HepG2 (cell line): ENCODE measurements around the gene CRIM1. TPM values are rescaled to one million over a fixed set of nuclear protein-coding genes. Genes with fewer than 3 reads are reported as not detected.

Source experiments
- ATAC-seq: fragments of 200-7000 bp; cut with Tn5 transposase; 3 replicates; pipeline ENCODE4 v1.9.1; 2020; ENCODE audit warnings: mild to moderate bottlenecking, moderate library complexity
- BruUV-seq: library from RNA; stranded (reverse); fragments of 400-500 nt; replicated peaks from 2 replicates; lab custom pipeline; 2021; lab: Mats Ljungman, UMichigan
- CTCF ChIA-PET: fragments of 300-600 bp; formaldehyde crosslinking; extraction: SDS; loops from one replicate; lab custom pipeline; 2021; ENCODE audit warnings: low total read pairs, inconsistent platforms, low intra/inter-chr PET ratio; lab: Yijun Ruan, JAX
- POLR2A ChIA-PET: fragments of 350-600 bp; sonication (Branson Sonifier 250); formaldehyde crosslinking; loops from one replicate; lab custom pipeline; 2020; ENCODE audit warnings: antibody characterized with exemption, inconsistent platforms; lab: Yijun Ruan, JAX
- DNase-seq: peaks from one replicate; pipeline ENCODE4 v3.0.0-alpha.2; 2015; ENCODE audit warnings: low spot score
- FAIRE-seq: peaks from 3 replicates; lab custom pipeline; 2011; peaks lifted over from hg19 to GRCh38; lab: Jason Lieb, UNC
- H2AFZ ChIP-seq: one replicate; pipeline ENCODE4 v1.6.1; 2011; ENCODE audit warnings: low read length, inconsistent platforms
- H3K27ac ChIP-seq: fragments of 300-600 bp; 3 replicates; pipeline ENCODE4 v1.8.0; 2011; ENCODE audit warnings: mixed run types, mild to moderate bottlenecking, mixed read lengths, low read length, inconsistent platforms; ENCODE audit not compliant: insufficient read depth; ENCODE audit errors: extremely low read length
- H3K27me3 ChIP-seq, 2 experiments: fragments of 200-600 bp in 1 of 2; 2 replicates in 1 of 2; 3 replicates in 1 of 2; pipeline versions ENCODE4 v1.6.0 to v1.8.0; 2011; ENCODE audit warnings: low read length in 2 of 2, mild to moderate bottlenecking in 2 of 2, moderate library complexity in 2 of 2, inconsistent platforms in 1 of 2; ENCODE audit not compliant: insufficient read depth in 2 of 2, control insufficient read depth in 1 of 2
- H3K36me3 ChIP-seq, 2 experiments: fragments of 200-600 bp in 1 of 2; replicated peaks in 1 of 2; 2 replicates in 1 of 2; 3 replicates in 1 of 2; pipeline versions ENCODE4 v1.5.1 to v1.8.0; 2011; ENCODE audit warnings: low read length in 2 of 2, inconsistent platforms in 1 of 2; ENCODE audit not compliant: insufficient read depth in 2 of 2, control insufficient read depth in 1 of 2
- H3K4me1 ChIP-seq: 2 replicates; pipeline ENCODE4 v1.5.1; 2012; ENCODE audit warnings: low read length, inconsistent platforms; ENCODE audit not compliant: insufficient read depth
- H3K4me2 ChIP-seq: 2 replicates; pipeline ENCODE4 v1.6.0; 2011; ENCODE audit warnings: low read depth, low read length, inconsistent platforms
- H3K4me3 ChIP-seq, 3 experiments: fragments of 200-600 bp in 1 of 3; sonication (generic), shearing (Covaris generic) in 1 of 3; replicated peaks in 1 of 3; 2 replicates each; pipeline ENCODE4 v1.5.1; 2011 to 2016; ENCODE audit warnings: low read length in 3 of 3, inconsistent platforms in 2 of 3, low read depth in 2 of 3, mild to moderate bottlenecking in 2 of 3, control low read depth in 1 of 3, mixed read lengths in 1 of 3; ENCODE audit not compliant: insufficient read depth in 1 of 3
- H3K79me2 ChIP-seq: one replicate; pipeline ENCODE4 v1.6.1; 2011; ENCODE audit warnings: low read length, inconsistent platforms; ENCODE audit not compliant: insufficient read depth
- H3K9ac ChIP-seq: 2 replicates; pipeline ENCODE4 v1.6.0; 2011; ENCODE audit warnings: mild to moderate bottlenecking, low read depth, low read length, inconsistent platforms; ENCODE audit not compliant: insufficient read depth
- H3K9me3 ChIP-seq: 2 replicates; pipeline ENCODE4 v1.5.1; 2012; ENCODE audit warnings: mild to moderate bottlenecking, low read length
- H4K20me1 ChIP-seq: 2 replicates; pipeline ENCODE4 v1.6.0; 2011; ENCODE audit warnings: inconsistent platforms, mild to moderate bottlenecking, low read length, moderate library complexity; ENCODE audit not compliant: insufficient read depth
- GABPB1 ChIP-seq: IDR thresholded peaks from 2 replicates; pipeline ENCODE4 v1.6.1; 2016; ENCODE audit warnings: mild to moderate bottlenecking, missing genetic modification reagents, moderate library complexity, missing compliant biosample characterization
- HNRNPLL ChIP-seq: fragments of 200-400 bp; formaldehyde crosslinking; IDR thresholded peaks from 2 replicates; pipeline ENCODE4 v1.6.1; 2017; ENCODE audit warnings: mild to moderate bottlenecking, low read depth, low read length; ENCODE audit not compliant: poor library complexity, severe bottlenecking
- ISL2 ChIP-seq: sonication (generic); formaldehyde crosslinking; IDR thresholded peaks from 2 replicates; pipeline ENCODE4 v1.5.0; 2020; ENCODE audit warnings: missing genetic modification reagents
- KLF12 ChIP-seq: sonication (generic); formaldehyde crosslinking; IDR thresholded peaks from 2 replicates; pipeline ENCODE4 v1.4.0; 2020; ENCODE audit warnings: missing genetic modification reagents, borderline replicate concordance
- MEIS2 ChIP-seq: sonication (generic); formaldehyde crosslinking; IDR thresholded peaks from 2 replicates; pipeline ENCODE4 v1.9.0; 2021; ENCODE audit warnings: mild to moderate bottlenecking, missing genetic modification reagents
- NFE2 ChIP-seq: sonication (generic); formaldehyde crosslinking; IDR thresholded peaks from 2 replicates; pipeline ENCODE4 v1.4.0; 2020; ENCODE audit warnings: missing genetic modification reagents
- NR1H2 ChIP-seq: sonication (generic); formaldehyde crosslinking; IDR thresholded peaks from 2 replicates; pipeline ENCODE4 v1.8.1; 2022; ENCODE audit warnings: low read depth, missing genetic modification reagents, borderline replicate concordance
- RAD21 ChIP-seq: fragments of 450-650 bp; formaldehyde crosslinking; IDR thresholded peaks from 2 replicates; pipeline ENCODE4 v1.5.0; 2020; ENCODE audit warnings: mild to moderate bottlenecking
- SP5 ChIP-seq: IDR thresholded peaks from 2 replicates; pipeline ENCODE4 v1.6.1; 2016; ENCODE audit warnings: low read depth, borderline replicate concordance
- TCF12 ChIP-seq, 2 experiments: fragments of 450-650 bp in 1 of 2; sonication (generic) in 1 of 2; formaldehyde crosslinking in 1 of 2; IDR thresholded peaks; 2 replicates each; pipeline versions ENCODE4 v1.6.1 to v1.8.0; 2017 to 2022; ENCODE audit warnings: antibody characterized with exemption in 1 of 2, mild to moderate bottlenecking in 1 of 2, missing genetic modification reagents in 1 of 2, moderate library complexity in 1 of 2
- TGIF2 ChIP-seq: IDR thresholded peaks from 2 replicates; pipeline ENCODE4 v1.6.1; 2016; ENCODE audit warnings: control low read depth, missing compliant biosample characterization
- ZNF296 ChIP-seq: sonication (generic); formaldehyde crosslinking; conservative IDR thresholded peaks from 2 replicates; pipeline ENCODE4 v1.5.0; 2020; ENCODE audit warnings: mild to moderate bottlenecking, missing genetic modification reagents
- ZNF335 ChIP-seq: sonication (generic); formaldehyde crosslinking; IDR thresholded peaks from 2 replicates; pipeline ENCODE4 v1.4.0; 2020; ENCODE audit warnings: missing genetic modification reagents
- ZNF496 ChIP-seq: sonication (generic); formaldehyde crosslinking; IDR thresholded peaks from 2 replicates; pipeline ENCODE4 v1.8.1; 2023; ENCODE audit warnings: mild to moderate bottlenecking, moderate library complexity, missing genetic modification reagents; ENCODE audit not compliant: insufficient replicate concordance
- ZZZ3 ChIP-seq: sonication (generic); formaldehyde crosslinking; IDR thresholded peaks from 2 replicates; pipeline ENCODE4 v1.4.0; 2020; ENCODE audit warnings: missing genetic modification reagents, mild to moderate bottlenecking, borderline replicate concordance
- WGBS: methylation state at CpG from one replicate; pipeline ENCODE4 v1.1.6; 2017; ENCODE audit warnings: low lambda C conversion rate; 5-methylcytosine and 5-hydroxymethylcytosine counted together
- in situ Hi-C: cut with HindIII; loops from 2 replicates; pipeline ENCODE4 v1.10.0; 2017; ENCODE audit warnings: low pct_unique_long_range_greater_than_20kb; ENCODE audit not compliant: extremely low pct_ligation_motif_present
- intact Hi-C: fragments of 100-400 bp; cut with micrococcal nuclease; formaldehyde crosslinking; loops from one replicate; pipeline ENCODE4 v1.10.0; 2022; ENCODE audit not compliant: unreplicated experiment
- polyA plus RNA-seq, 8 experiments: library from polyadenylated mRNA; depleted of rRNA in 3 of 8; stranded (reverse) in 7 of 8; unstranded in 1 of 8; fragments of >200 nt; fragmentation: Illumina TruSeq in 4 of 8; extraction: Trizol in 4 of 8; gene quantifications; 2 replicates each; pipeline versions ENCODE4 v1.2.1 to v1.2.3, GENCODE V29; 2011 to 2016; ENCODE audit warnings: low read depth in 4 of 8, missing spikeins in 1 of 8, mixed read lengths in 1 of 8; ENCODE audit not compliant: insufficient read depth in 1 of 8
- total RNA-seq, 5 experiments: library from RNA; depleted of rRNA; stranded (reverse); fragments of >200 nt; fragmentation: Illumina TruSeq; extraction: Trizol; gene quantifications; 2 replicates each; pipeline ENCODE4 v1.2.3, GENCODE V29; 2016; ENCODE audit warnings: low read depth in 1 of 5
- TF ChIP-seq, protein P1 (sequence below): IDR thresholded peaks from 2 replicates; pipeline ENCODE4 v1.6.1; 2018; ENCODE audit warnings: missing genetic modification reagents
- TF ChIP-seq, protein P2 (sequence below): sonication (generic); formaldehyde crosslinking; IDR thresholded peaks from 2 replicates; pipeline ENCODE4 v1.4.0; 2020; ENCODE audit warnings: missing genetic modification reagents

CRIM1 gene
- total and polyA plus RNA-seq, 2 of the 13 experiments (the other 11 are each of a cell fraction or from before 2014, with no cell fraction given): 39.1 to 69.9 TPM

DNA sequence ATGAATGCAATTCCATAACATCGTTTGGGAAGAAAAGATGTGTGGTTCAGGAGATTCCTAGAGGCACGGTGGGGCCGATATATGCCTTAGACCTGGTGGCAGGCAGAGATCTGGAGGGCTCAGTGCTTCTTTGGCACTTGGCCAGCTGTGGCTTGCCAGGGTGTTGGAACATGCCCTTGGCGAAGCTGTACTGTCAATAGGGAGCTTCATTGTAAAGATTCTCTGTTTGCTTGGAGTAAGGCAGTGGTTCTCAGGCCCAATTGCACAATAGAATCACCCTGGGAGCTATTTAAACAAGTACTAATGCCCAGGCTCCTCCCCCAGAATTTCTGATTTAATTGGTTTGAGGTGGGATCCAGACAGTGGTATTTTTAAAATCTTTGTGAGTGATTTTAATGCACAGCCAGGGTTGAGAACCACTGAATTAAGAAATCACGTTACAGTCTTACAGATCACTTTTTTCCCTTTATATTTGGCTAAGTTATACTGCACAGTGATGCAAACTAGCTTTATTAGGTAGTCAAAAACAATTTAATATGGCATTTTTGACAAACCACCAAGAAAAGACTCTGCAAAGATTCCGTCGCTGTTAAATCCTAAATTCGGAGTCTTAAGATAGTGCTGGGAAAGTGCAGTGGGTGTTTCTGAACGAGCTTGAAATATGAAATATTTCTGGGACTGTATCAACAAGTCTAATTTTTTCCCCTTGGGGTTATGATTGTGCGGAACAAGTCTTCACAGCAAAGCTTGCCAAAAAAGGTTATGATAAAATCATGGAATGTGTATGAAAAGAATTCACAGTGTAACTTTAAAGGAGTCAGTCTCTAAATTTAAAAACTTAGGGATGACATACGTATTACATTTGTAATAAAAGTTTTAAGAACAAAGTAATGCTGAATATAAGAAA is 78.0 kb downstream of the CRIM1 start:
- Histone ChIP-seq H3K4me2 (peak overlapping the region; percentile 25; the same call in 1 of the 2 replicates), H3K79me2 (peaks cover 56% of the 10 kb centered on the region), H3K4me3 (no peak overlapping the region; a peak in 1 of 6 replicates), H3K9me3 (no peaks in the 10 kb centered on the region), H3K27ac (peak overlapping the region; percentile 5), H3K4me1 (peaks cover 34% of the 10 kb centered on the region), H3K27me3 (no peaks in the 10 kb centered on the region), H2AFZ (no peak overlapping the region), H3K9ac (no peak overlapping the region), H3K36me3 (peaks cover 5 to 10% of the 10 kb centered on the region in 2 experiments), H4K20me1 (peaks cover 67% of the 10 kb centered on the region)
- 64% methylated on average over 11 of the region's 11 CpGs for WGBS
- no TSS peak for BruUV-seq
- ChIA-PET CTCF (no interaction called here), POLR2A (interaction anchor here (0.7 to 2.1 kb wide), 6 partner anchors 12 to 79 kb away, joined by 3 to 9 read pairs (median 4); no protein-coding TSS in a partner anchor)
- peak; percentile 97 for DNase-seq
- in situ Hi-C loops: no loop called here
- peak; percentile 76 for FAIRE-seq
- intact Hi-C loops: loop anchor here (1.0 to 2.0 kb wide), 4 partner anchors 17 to 75 kb away; no protein-coding TSS in a partner anchor
- ATAC-seq: peak; percentile 98
- TF ChIP-seq RAD21: peak; percentile 16; the same call in 1 of the 2 replicates
- TF ChIP-seq NR1H2: no peak
- TF ChIP-seq NFE2 (CRISPR knock-in tag): no peak
- no peak for TF ChIP-seq MEIS2
- TF ChIP-seq GABPB1 (CRISPR knock-in tag): no peak
- TF ChIP-seq KLF12 (CRISPR knock-in tag): no peak
- TF ChIP-seq ZNF335 (CRISPR knock-in tag): no peak
- TF ChIP-seq ISL2: peak; percentile 79
- peak; percentile 87 for TF ChIP-seq SP5 (CRISPR knock-in tag)
- TF ChIP-seq, protein P1, sequence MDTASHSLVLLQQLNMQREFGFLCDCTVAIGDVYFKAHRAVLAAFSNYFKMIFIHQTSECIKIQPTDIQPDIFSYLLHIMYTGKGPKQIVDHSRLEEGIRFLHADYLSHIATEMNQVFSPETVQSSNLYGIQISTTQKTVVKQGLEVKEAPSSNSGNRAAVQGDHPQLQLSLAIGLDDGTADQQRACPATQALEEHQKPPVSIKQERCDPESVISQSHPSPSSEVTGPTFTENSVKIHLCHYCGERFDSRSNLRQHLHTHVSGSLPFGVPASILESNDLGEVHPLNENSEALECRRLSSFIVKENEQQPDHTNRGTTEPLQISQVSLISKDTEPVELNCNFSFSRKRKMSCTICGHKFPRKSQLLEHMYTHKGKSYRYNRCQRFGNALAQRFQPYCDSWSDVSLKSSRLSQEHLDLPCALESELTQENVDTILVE: 0 out of 2 replicates have a peak, but pooled peaks have one; percentile 34
- TF ChIP-seq ZNF496 (CRISPR knock-in tag): no peak
- no peak for TF ChIP-seq HNRNPLL
- no peak for TF ChIP-seq ZZZ3 (CRISPR knock-in tag)
- TF ChIP-seq, protein P2, sequence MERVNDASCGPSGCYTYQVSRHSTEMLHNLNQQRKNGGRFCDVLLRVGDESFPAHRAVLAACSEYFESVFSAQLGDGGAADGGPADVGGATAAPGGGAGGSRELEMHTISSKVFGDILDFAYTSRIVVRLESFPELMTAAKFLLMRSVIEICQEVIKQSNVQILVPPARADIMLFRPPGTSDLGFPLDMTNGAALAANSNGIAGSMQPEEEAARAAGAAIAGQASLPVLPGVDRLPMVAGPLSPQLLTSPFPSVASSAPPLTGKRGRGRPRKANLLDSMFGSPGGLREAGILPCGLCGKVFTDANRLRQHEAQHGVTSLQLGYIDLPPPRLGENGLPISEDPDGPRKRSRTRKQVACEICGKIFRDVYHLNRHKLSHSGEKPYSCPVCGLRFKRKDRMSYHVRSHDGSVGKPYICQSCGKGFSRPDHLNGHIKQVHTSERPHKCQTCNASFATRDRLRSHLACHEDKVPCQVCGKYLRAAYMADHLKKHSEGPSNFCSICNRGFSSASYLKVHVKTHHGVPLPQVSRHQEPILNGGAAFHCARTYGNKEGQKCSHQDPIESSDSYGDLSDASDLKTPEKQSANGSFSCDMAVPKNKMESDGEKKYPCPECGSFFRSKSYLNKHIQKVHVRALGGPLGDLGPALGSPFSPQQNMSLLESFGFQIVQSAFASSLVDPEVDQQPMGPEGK (CRISPR knock-in tag): peak; percentile 67; the same call in 1 of the 2 replicates
- TF ChIP-seq ZNF296 (CRISPR knock-in tag): no peak
- TF ChIP-seq TGIF2 (CRISPR knock-in tag): 0 out of 2 replicates have a peak, but pooled peaks have one; percentile 25
- TF ChIP-seq TCF12 (IDR thresholded peaks at IDR 0.05): no peak
- no peak for TF ChIP-seq TCF12 (CRISPR knock-in tag; IDR thresholded peaks at IDR 0.05)
